GM20431 (cell line): ENCODE data around the gene DMTF1.

Experiments used
- in situ Hi-C: fragments of 300-500 bp; cut with MseI, MboI; formaldehyde crosslinking; loops from one replicate; pipeline ENCODE4 v1.15.0; 2020; ENCODE audit warnings: low sequenced_read_pairs; ENCODE audit not compliant: unreplicated experiment

The DMTF1 gene

GRCh38 chr7:87218796-87219544, 66.7 kb downstream of the DMTF1 start:
- in situ Hi-C loops: no loop called here

- in situ Hi-C loops: no loop called here
These were observed 67.3 kb downstream of the DMTF1 start, which contains the start of gene TMEM243 for GRCh38 chr7:87219545-87220025. Gene TMEM243 (minus strand): TSS chr7:87219732. CDS start chr7:87219503, 229 bp downstream.

- in situ Hi-C loops: no loop called here
These were observed 67.9 kb downstream of the DMTF1 start for GRCh38 chr7:87220026-87220733.

GRCh38 chr7:87220734-87221215, 68.5 kb downstream of the DMTF1 start:
- in situ Hi-C loops: no loop called here

GRCh38 chr7:87223666-87224065, 71.4 kb downstream of the DMTF1 start:
- in situ Hi-C loops: no loop called here

- in situ Hi-C loops: loop anchor here (25.0 kb wide), 1 partner anchor 313 kb away; no protein-coding TSS in a partner anchor
These were observed 73.4 kb downstream of the DMTF1 start for GRCh38 chr7:87225696-87226095.

GRCh38 chr7:87226495-87226894, 74.2 kb downstream of the DMTF1 start:
- in situ Hi-C loops: loop anchor here (25.0 kb wide), 1 partner anchor 314 kb away; no protein-coding TSS in a partner anchor

GRCh38 chr7:87231258-87231657, 79.0 kb downstream of the DMTF1 start:
- in situ Hi-C loops: loop anchor here (25.0 kb wide), 1 partner anchor 319 kb away; no protein-coding TSS in a partner anchor

- in situ Hi-C loops: loop anchor here (25.0 kb wide), 1 partner anchor 319 kb away; no protein-coding TSS in a partner anchor
These were observed 79.5 kb downstream of the DMTF1 start for GRCh38 chr7:87231711-87232110.

GRCh38 chr7:87234949-87235348, 82.7 kb downstream of the DMTF1 start:
- in situ Hi-C loops: loop anchor here (25.0 kb wide), 1 partner anchor 323 kb away; no protein-coding TSS in a partner anchor

GRCh38 chr7:87238464-87239051, 86.3 kb downstream of the DMTF1 start:
- in situ Hi-C loops: loop anchor here (25.0 kb wide), 1 partner anchor 326 kb away; no protein-coding TSS in a partner anchor

GRCh38 chr7:87245671-87246070, 93.4 kb downstream of the DMTF1 start:
- in situ Hi-C loops: loop anchor here (25.0 kb wide), 1 partner anchor 333 kb away; no protein-coding TSS in a partner anchor
